AG10803 (cell line): ENCODE results near the gene PPP4C.

ENCODE experiments used
- DNase-seq: peaks from one replicate; pipeline ENCODE4 v3.0.0; 2010; ENCODE audit warnings: low read depth
- H3K4me3 ChIP-seq: 2 replicates; pipeline ENCODE4 v1.5.1; 2011; ENCODE audit warnings: mild to moderate bottlenecking, low read length, control low read depth
- CTCF ChIP-seq: conservative IDR thresholded peaks from 2 replicates; pipeline ENCODE4 v1.5.1; 2011; ENCODE audit warnings: mild to moderate bottlenecking, low read length, control low read depth, inconsistent platforms

The PPP4C gene

GRCh38 chr16:30046588-30046987, 29.2 kb upstream of the PPP4C start:
- H3K4me3 ChIP-seq: no peak overlapping the region
- no peak for TF ChIP-seq CTCF
- DNase-seq: no peak

GRCh38 chr16:30049871-30050270, 25.9 kb upstream of the PPP4C start:
- no peak for TF ChIP-seq CTCF
- no peak for DNase-seq
- H3K4me3 ChIP-seq: no peak overlapping the region

- peak; percentile 62 for DNase-seq
- no peak for TF ChIP-seq CTCF
- no peak overlapping the region for H3K4me3 ChIP-seq
Measured at GRCh38 chr16:30051518-30051917, 24.3 kb upstream of the PPP4C start.

GRCh38 chr16:30052671-30053372, 23.0 kb upstream of the PPP4C start:
- DNase-seq: peak; percentile 89
- TF ChIP-seq CTCF: no peak

GRCh38 chr16:30053376-30054015, 22.3 kb upstream of the PPP4C start:
- TF ChIP-seq CTCF: no peak
- peak overlapping the region; percentile 83 for H3K4me3 ChIP-seq
- DNase-seq: peak; percentile 65

More at GRCh38 chr16:30052671-30053372, 23.0 kb upstream of the PPP4C start:
- H3K4me3 ChIP-seq: peak overlapping the region; percentile 83

GRCh38 chr16:30054451-30054850, 21.3 kb upstream of the PPP4C start:
- TF ChIP-seq CTCF: no peak
- DNase-seq: no peak
- H3K4me3 ChIP-seq: no peak overlapping the region
